Trophoblast cell (in vitro differentiated cells and primary cell): Measurements from ENCODE around the gene ABCC10.

Source experiments
- DNase-seq, 2 donors: peaks; one replicate each; pipeline ENCODE4 v3.0.0-alpha.2; 2016
- H2AFZ ChIP-seq: 2 replicates; pipeline ENCODE4 v1.6.1; 2013; ENCODE audit warnings: low read length, moderate library complexity, mild to moderate bottlenecking; ENCODE audit not compliant: insufficient read depth, poor library complexity
- H2AK5ac ChIP-seq: 2 replicates; pipeline ENCODE4 v1.6.1; 2013; ENCODE audit warnings: mild to moderate bottlenecking, low read length
- H2BK120ac ChIP-seq: 2 replicates; pipeline ENCODE4 v1.6.1; 2013; ENCODE audit warnings: low read length, mild to moderate bottlenecking, moderate library complexity; ENCODE audit not compliant: insufficient read depth, poor library complexity
- H2BK12ac ChIP-seq: 2 replicates; pipeline ENCODE4 v1.6.1; 2013; ENCODE audit warnings: mild to moderate bottlenecking, low read length, moderate library complexity
- H2BK5ac ChIP-seq: 2 replicates; pipeline ENCODE4 v1.6.1; 2013; ENCODE audit warnings: low read length, low read depth, moderate library complexity, mild to moderate bottlenecking; ENCODE audit not compliant: poor library complexity
- H3K14ac ChIP-seq: 2 replicates; pipeline ENCODE4 v1.6.1; 2013; ENCODE audit warnings: mild to moderate bottlenecking, low read length
- H3K18ac ChIP-seq: 2 replicates; pipeline ENCODE4 v1.6.1; 2013; ENCODE audit warnings: mild to moderate bottlenecking, low read length
- H3K23ac ChIP-seq: 2 replicates; pipeline ENCODE4 v1.6.1; 2013; ENCODE audit warnings: low read length
- H3K27ac ChIP-seq: 2 replicates; pipeline ENCODE4 v1.5.1; 2013; ENCODE audit warnings: low read depth, mild to moderate bottlenecking, inconsistent platforms, low read length, moderate library complexity
- H3K27me3 ChIP-seq: 2 replicates; pipeline ENCODE4 v1.6.1; 2013; ENCODE audit warnings: inconsistent platforms, mild to moderate bottlenecking, low read length, moderate library complexity; ENCODE audit not compliant: insufficient read depth
- H3K36me3 ChIP-seq, 2 experiments: 1 replicate in 1 of 2; 2 replicates in 1 of 2; pipeline ENCODE4 v1.6.1; 2013; ENCODE audit warnings: low read length in 2 of 2, mild to moderate bottlenecking in 2 of 2, moderate library complexity in 1 of 2; ENCODE audit not compliant: insufficient read depth in 2 of 2, control insufficient read depth in 1 of 2
- H3K4ac ChIP-seq: 2 replicates; pipeline ENCODE4 v1.6.1; 2013; ENCODE audit warnings: low read depth, mild to moderate bottlenecking, low read length, moderate library complexity
- H3K4me1 ChIP-seq, 2 experiments: 1 replicate in 1 of 2; 2 replicates in 1 of 2; pipeline ENCODE4 v1.6.1; 2013; ENCODE audit warnings: low read length in 2 of 2, mild to moderate bottlenecking in 2 of 2, moderate library complexity in 1 of 2; ENCODE audit not compliant: insufficient read depth in 2 of 2, control insufficient read depth in 1 of 2
- H3K4me2 ChIP-seq: 2 replicates; pipeline ENCODE4 v1.6.1; 2013; ENCODE audit warnings: inconsistent platforms, mild to moderate bottlenecking, low read length, moderate library complexity
- H3K4me3 ChIP-seq: 2 replicates; pipeline ENCODE4 v1.5.1; 2013; ENCODE audit warnings: mild to moderate bottlenecking, low read depth, low read length, inconsistent platforms
- H3K79me1 ChIP-seq: one replicate; pipeline ENCODE4 v1.6.1; 2013; ENCODE audit warnings: low read length
- H3K79me2 ChIP-seq: 2 replicates; pipeline ENCODE4 v1.6.1; 2013; ENCODE audit warnings: low read length, mild to moderate bottlenecking; ENCODE audit not compliant: control insufficient read depth, insufficient read depth, poor library complexity
- H3K9ac ChIP-seq: 2 replicates; pipeline ENCODE4 v1.6.1; 2013; ENCODE audit warnings: mild to moderate bottlenecking, low read length
- H3K9me3 ChIP-seq: 2 replicates; pipeline ENCODE4 v1.6.1; 2013; ENCODE audit warnings: low read depth, mild to moderate bottlenecking, control low read depth, inconsistent platforms, low read length; ENCODE audit not compliant: insufficient read depth
- H4K12ac ChIP-seq: 2 replicates; pipeline ENCODE4 v1.6.1; 2013; ENCODE audit warnings: low read depth, mild to moderate bottlenecking, low read length, moderate library complexity
- H4K8ac ChIP-seq: 2 replicates; pipeline ENCODE4 v1.6.1; 2013; ENCODE audit warnings: low read depth, mild to moderate bottlenecking, low read length, moderate library complexity
- H4K91ac ChIP-seq: one replicate; pipeline ENCODE4 v1.6.1; 2013; ENCODE audit warnings: low read depth, mild to moderate bottlenecking, low read length, moderate library complexity
- WGBS: extraction: QIAGEN DNeasy Blood & Tissue Kit; methylation state at CpG from one replicate; pipeline ENCODE4 v1.1.7; 2013; ENCODE audit warnings: missing lambda C conversion rate; ENCODE audit not compliant: insufficient read length, insufficient coverage; ENCODE audit errors: extremely low coverage; 5-methylcytosine and 5-hydroxymethylcytosine counted together

Gene ABCC10

DNA sequence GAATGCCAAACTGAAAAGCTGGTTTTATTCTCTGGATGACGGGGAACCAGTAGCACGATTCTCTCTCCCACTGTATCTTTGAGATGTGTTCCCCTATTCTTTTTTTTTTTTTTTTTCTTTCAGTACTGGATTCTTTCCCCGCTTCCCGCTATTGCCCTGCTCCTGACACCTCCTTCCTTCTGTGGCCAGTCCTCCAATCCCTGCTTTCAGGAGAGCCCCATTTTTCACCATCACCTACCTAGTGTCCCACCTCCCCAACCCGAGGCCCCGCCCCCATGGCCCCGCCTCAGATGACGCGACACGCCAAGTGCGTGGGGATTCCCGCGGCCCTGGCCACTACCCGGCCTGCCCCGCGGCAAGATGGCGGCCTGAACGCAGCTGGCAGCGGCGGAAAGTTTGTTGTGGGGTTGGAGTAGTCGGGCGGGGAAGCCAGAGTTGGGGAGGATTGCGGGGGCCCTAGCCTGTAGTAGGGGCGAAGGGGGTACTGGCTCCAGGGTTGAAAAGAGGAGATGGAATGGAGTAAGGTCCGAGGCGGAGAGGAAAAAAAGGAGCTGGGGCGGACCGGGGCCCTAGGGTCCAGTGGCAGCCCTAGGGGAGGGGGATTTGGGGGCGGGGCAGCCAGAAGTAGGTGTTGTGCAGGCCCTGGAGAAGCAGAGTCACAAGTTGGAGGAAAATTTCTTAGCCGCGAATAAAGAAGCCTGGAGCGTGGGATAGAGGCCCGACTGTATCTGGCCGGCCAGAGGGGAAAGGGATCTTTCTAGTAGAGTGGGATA is 50.1 kb downstream of the ABCC10 start, which contains the start of gene TJAP1:
TSS of gene TJAP1 (plus strand) at position 336 of the 773 bp plus-strand sequence. CDS start 21,432 bp downstream, outside the sequence.
- no peak within 1 kb of the TSS for H3K18ac ChIP-seq
- WGBS: no CpG with 5 or more reads among the region's 34 CpGs

DNA sequence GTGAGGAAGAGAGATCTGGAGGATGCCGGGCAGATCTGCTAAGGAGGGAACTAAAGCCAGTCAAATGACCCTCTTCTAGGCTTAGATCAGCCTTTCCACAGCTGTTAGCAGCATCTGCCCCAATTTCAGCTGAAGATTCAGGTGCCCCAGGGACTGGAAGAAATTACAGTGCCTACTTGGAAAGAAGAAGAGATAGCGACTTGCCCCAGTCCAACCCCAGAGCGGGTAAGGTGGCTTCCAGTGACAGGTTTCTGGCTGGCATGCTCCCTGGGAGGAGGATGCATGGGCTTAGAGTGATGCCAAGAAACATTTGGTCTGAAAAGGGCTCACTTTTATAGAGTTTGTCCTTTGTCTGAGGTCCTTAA is 50.6 kb downstream of the ABCC10 start:
- Histone ChIP-seq H3K4me1 (peaks cover 7 to 10% of the 10 kb centered on the region in 2 experiments), H2AK5ac (no peak overlapping the region), H4K8ac (peak overlapping the region; percentile 91), H2BK12ac (no peak overlapping the region), H3K4ac (peak overlapping the region; percentile 50), H3K9me3 (no peaks in the 10 kb centered on the region), H3K79me1 (no peaks in the 10 kb centered on the region), H3K27ac (no peak overlapping the region), H2BK5ac (no peak overlapping the region), H4K12ac (peak overlapping the region; percentile 49), H3K23ac (no peak overlapping the region), H3K4me2 (peak overlapping the region; percentile 92), H3K27me3 (no peaks in the 10 kb centered on the region), H2AFZ (peak overlapping the region; percentile 24), H3K4me3 (peak overlapping the region; percentile 81), H3K79me2 (peaks cover 1% of the 10 kb centered on the region), H2BK120ac (peak overlapping the region; percentile 16), H3K9ac (peak overlapping the region; percentile 87), H3K36me3 (no peaks in the 10 kb centered on the region), H3K14ac (peak overlapping the region; percentile 17), H3K18ac (no peak overlapping the region), H4K91ac (no peak overlapping the region)
- WGBS: no CpG with 5 or more reads among the region's 3 CpGs
- DNase-seq: no peak

More for the DNA sequence above, 50.1 kb downstream of the ABCC10 start, which contains the start of gene TJAP1:
- H3K4me1 ChIP-seq: peaks cover 7 to 10% of the 10 kb centered on the region in 2 experiments
- peak within 1 kb of the TSS; percentile 79 for H2AFZ ChIP-seq
- H3K27me3 ChIP-seq: no peaks in the 10 kb centered on the region
- H3K79me1 ChIP-seq: no peaks in the 10 kb centered on the region
- H4K8ac ChIP-seq: peak within 1 kb of the TSS; percentile 91
- peak within 1 kb of the TSS; percentile 90 for H4K91ac ChIP-seq
- H2BK5ac ChIP-seq: peak within 1 kb of the TSS; percentile 52
- no peaks in the 10 kb centered on the region for H3K36me3 ChIP-seq
- no peak within 1 kb of the TSS for H3K23ac ChIP-seq
- no peak within 1 kb of the TSS for H2BK12ac ChIP-seq
- peak within 1 kb of the TSS; percentile 88 for H4K12ac ChIP-seq
- H3K27ac ChIP-seq: peak within 1 kb of the TSS; percentile 50
- peak within 1 kb of the TSS; percentile 81 for H3K4me3 ChIP-seq
- H2BK120ac ChIP-seq: peak within 1 kb of the TSS; percentile 16
- H3K4me2 ChIP-seq: peak within 1 kb of the TSS; percentile 92
- H3K79me2 ChIP-seq: peaks cover 1% of the 10 kb centered on the region
- peak within 1 kb of the TSS; percentile 50 for H3K4ac ChIP-seq
- H2AK5ac ChIP-seq: no peak within 1 kb of the TSS
- peak within 1 kb of the TSS; percentile 87 for H3K9ac ChIP-seq
- peak within 1 kb of the TSS; percentile 53 for H3K14ac ChIP-seq
- H3K9me3 ChIP-seq: no peaks in the 10 kb centered on the region
- DNase-seq: peak; percentile 88 to 93

GRCh38 chr6:43481075-43481474 is 53.7 kb downstream of the ABCC10 start:
- Histone ChIP-seq H3K23ac (no peak overlapping the region), H3K14ac (no peak overlapping the region), H2AK5ac (no peak overlapping the region), H4K91ac (no peak overlapping the region), H3K4me2 (no peak overlapping the region), H3K4me1 (peaks cover 7 to 10% of the 10 kb centered on the region in 2 experiments), H2BK120ac (no peak overlapping the region), H3K9me3 (no peaks in the 10 kb centered on the region), H3K4me3 (no peak overlapping the region), H4K12ac (no peak overlapping the region), H3K27me3 (no peaks in the 10 kb centered on the region), H3K27ac (no peak overlapping the region), H2BK5ac (no peak overlapping the region), H3K4ac (no peak overlapping the region), H3K9ac (no peak overlapping the region), H3K36me3 (no peaks in the 10 kb centered on the region), H3K79me2 (peaks cover 1% of the 10 kb centered on the region), H2AFZ (no peak overlapping the region), H2BK12ac (no peak overlapping the region), H4K8ac (no peak overlapping the region), H3K79me1 (no peaks in the 10 kb centered on the region), H3K18ac (no peak overlapping the region)
- no peak for DNase-seq
- WGBS: no CpG with 5 or more reads among the region's 2 CpGs

GRCh38 chr6:43481591-43482236 is 54.4 kb downstream of the ABCC10 start:
- Histone ChIP-seq H2AK5ac (no peak overlapping the region), H2AFZ (no peak overlapping the region), H3K23ac (no peak overlapping the region), H3K18ac (no peak overlapping the region), H2BK5ac (no peak overlapping the region), H3K4me2 (no peak overlapping the region), H3K27ac (no peak overlapping the region), H3K4ac (no peak overlapping the region), H3K79me1 (no peaks in the 10 kb centered on the region), H3K9ac (no peak overlapping the region), H2BK120ac (no peak overlapping the region), H2BK12ac (no peak overlapping the region), H3K79me2 (peaks cover 1% of the 10 kb centered on the region), H3K14ac (no peak overlapping the region), H4K12ac (no peak overlapping the region), H3K9me3 (no peaks in the 10 kb centered on the region), H3K27me3 (no peaks in the 10 kb centered on the region), H3K36me3 (no peaks in the 10 kb centered on the region), H4K91ac (no peak overlapping the region), H3K4me3 (no peak overlapping the region), H3K4me1 (peaks cover 7 to 10% of the 10 kb centered on the region in 2 experiments), H4K8ac (no peak overlapping the region)
- no CpG with 5 or more reads among the region's 11 CpGs for WGBS
- DNase-seq: peak; percentile 23 to 41
